ENCODE data around the gene EIF2A.

EIF2A gene

GRCh38 chr3:150610785-150611184 is 64.2 kb downstream of the EIF2A start:
- H3K4me2 ChIP-seq (ENCODE audit: insufficient read depth, low read length), result no peak overlapping the region
- peaks cover 52% of the 10 kb centered on the region for H4K20me1 ChIP-seq (ENCODE audit: insufficient read depth, low read length)
- no peak overlapping the region for H3K9ac ChIP-seq (ENCODE audit: low read depth, low read length)
- H3K79me2 ChIP-seq (ENCODE audit: insufficient read depth, low read length), result peaks cover 88% of the 10 kb centered on the region
- peaks cover 34% of the 10 kb centered on the region for H3K4me1 ChIP-seq (ENCODE audit: insufficient read depth, low read length)
- H2AFZ ChIP-seq (ENCODE audit: low read depth, low read length), result no peak overlapping the region
- H3K9me3 ChIP-seq (ENCODE audit: insufficient read depth, low read length, severe bottlenecking), result no peaks in the 10 kb centered on the region
- H3K4me3 ChIP-seq (ENCODE audit: low read depth in 1 of 2, low read length in 2 of 2), result no peak overlapping the region
- no peak overlapping the region for H3K27ac ChIP-seq (ENCODE audit: low read length)
- H3K36me3 ChIP-seq (ENCODE audit: insufficient read depth, low read length), result peaks cover 36% of the 10 kb centered on the region
- no peak for TF ChIP-seq EZH2 (IDR thresholded peaks at IDR 0.05; ENCODE audit: borderline replicate concordance, low read depth, low read length, severe bottlenecking)
- TF ChIP-seq CTCF (IDR thresholded peaks at IDR 0.05; ENCODE audit: borderline replicate concordance, extremely low read depth, low read length, poor library complexity, severe bottlenecking), result no peak
- no peaks in the 10 kb centered on the region for H3K27me3 ChIP-seq (ENCODE audit: insufficient read depth, low read length, poor library complexity)
- ATAC-seq (ENCODE audit: insufficient read depth, low read depth), result no peak
- no peak for DNase-seq

- Histone ChIP-seq H3K27me3 (ENCODE audit: insufficient read depth, low read length, poor library complexity) (no peaks in the 10 kb centered on the region), H4K20me1 (ENCODE audit: insufficient read depth, low read length) (peaks cover 50% of the 10 kb centered on the region), H3K9ac (ENCODE audit: low read depth, low read length) (no peak overlapping the region), H2AFZ (ENCODE audit: low read depth, low read length) (no peak overlapping the region), H3K27ac (ENCODE audit: low read length) (no peak overlapping the region), H3K4me1 (ENCODE audit: insufficient read depth, low read length) (peaks cover 26% of the 10 kb centered on the region), H3K4me2 (ENCODE audit: insufficient read depth, low read length) (no peak overlapping the region), H3K4me3 (ENCODE audit: low read depth in 1 of 2, low read length in 2 of 2) (no peak overlapping the region), H3K79me2 (ENCODE audit: insufficient read depth, low read length) (peaks cover 82% of the 10 kb centered on the region), H3K36me3 (ENCODE audit: insufficient read depth, low read length) (peaks cover 29% of the 10 kb centered on the region), H3K9me3 (ENCODE audit: insufficient read depth, low read length, severe bottlenecking) (no peaks in the 10 kb centered on the region)
- TF ChIP-seq EZH2 (IDR thresholded peaks at IDR 0.05; ENCODE audit: borderline replicate concordance, low read depth, low read length, severe bottlenecking) (no peak), CTCF (IDR thresholded peaks at IDR 0.05; ENCODE audit: borderline replicate concordance, extremely low read depth, low read length, poor library complexity, severe bottlenecking) (no peak)
- ATAC-seq (ENCODE audit: insufficient read depth, low read depth) (no peak), DNase-seq (no peak)
Measured at GRCh38 chr3:150611666-150612065, 65.1 kb downstream of the EIF2A start.

- Histone ChIP-seq H3K4me3 (ENCODE audit: low read depth in 1 of 2, low read length in 2 of 2) (no peak overlapping the region), H3K27me3 (ENCODE audit: insufficient read depth, low read length, poor library complexity) (no peaks in the 10 kb centered on the region), H2AFZ (ENCODE audit: low read depth, low read length) (no peak overlapping the region), H3K4me2 (ENCODE audit: insufficient read depth, low read length) (no peak overlapping the region), H3K36me3 (ENCODE audit: insufficient read depth, low read length) (peaks cover 28% of the 10 kb centered on the region), H3K9me3 (ENCODE audit: insufficient read depth, low read length, severe bottlenecking) (no peaks in the 10 kb centered on the region), H3K9ac (ENCODE audit: low read depth, low read length) (no peak overlapping the region), H3K79me2 (ENCODE audit: insufficient read depth, low read length) (peaks cover 82% of the 10 kb centered on the region), H4K20me1 (ENCODE audit: insufficient read depth, low read length) (peaks cover 48% of the 10 kb centered on the region), H3K27ac (ENCODE audit: low read length) (no peak overlapping the region), H3K4me1 (ENCODE audit: insufficient read depth, low read length) (peaks cover 18% of the 10 kb centered on the region; the same call in 1 of the 2 replicates)
- ATAC-seq (ENCODE audit: insufficient read depth, low read depth) (no peak), DNase-seq (no peak)
- no peak for TF ChIP-seq EZH2 (IDR thresholded peaks at IDR 0.05; ENCODE audit: borderline replicate concordance, low read depth, low read length, severe bottlenecking)
- TF ChIP-seq CTCF (IDR thresholded peaks at IDR 0.05; ENCODE audit: borderline replicate concordance, extremely low read depth, low read length, poor library complexity, severe bottlenecking), result no peak
Measured at GRCh38 chr3:150612494-150612893, 65.9 kb downstream of the EIF2A start.

- H4K20me1 ChIP-seq (ENCODE audit: insufficient read depth, low read length), result peaks cover 43% of the 10 kb centered on the region
- DNase-seq (no peak), ATAC-seq (ENCODE audit: insufficient read depth, low read depth) (no peak)
- TF ChIP-seq EZH2 (IDR thresholded peaks at IDR 0.05; ENCODE audit: borderline replicate concordance, low read depth, low read length, severe bottlenecking) (no peak), CTCF (IDR thresholded peaks at IDR 0.05; ENCODE audit: borderline replicate concordance, extremely low read depth, low read length, poor library complexity, severe bottlenecking) (no peak)
- no peak overlapping the region for H3K9ac ChIP-seq (ENCODE audit: low read depth, low read length)
- peaks cover 82% of the 10 kb centered on the region for H3K79me2 ChIP-seq (ENCODE audit: insufficient read depth, low read length)
- no peak overlapping the region for H2AFZ ChIP-seq (ENCODE audit: low read depth, low read length)
- no peaks in the 10 kb centered on the region for H3K9me3 ChIP-seq (ENCODE audit: insufficient read depth, low read length, severe bottlenecking)
- no peaks in the 10 kb centered on the region for H3K27me3 ChIP-seq (ENCODE audit: insufficient read depth, low read length, poor library complexity)
- H3K27ac ChIP-seq (ENCODE audit: low read length), result no peak overlapping the region
- H3K4me3 ChIP-seq (ENCODE audit: low read depth in 1 of 2, low read length in 2 of 2), result no peak overlapping the region
- H3K4me1 ChIP-seq (ENCODE audit: insufficient read depth, low read length), result peaks cover 13% of the 10 kb centered on the region; the same call in 1 of the 2 replicates
- H3K4me2 ChIP-seq (ENCODE audit: insufficient read depth, low read length), result no peak overlapping the region
- peaks cover 28% of the 10 kb centered on the region for H3K36me3 ChIP-seq (ENCODE audit: insufficient read depth, low read length)
Measured at GRCh38 chr3:150613034-150613433, 66.4 kb downstream of the EIF2A start.

Data from DND-41 (cell line).